Measurements from ENCODE around the gene SS18L1.

Gene SS18L1

DNA sequence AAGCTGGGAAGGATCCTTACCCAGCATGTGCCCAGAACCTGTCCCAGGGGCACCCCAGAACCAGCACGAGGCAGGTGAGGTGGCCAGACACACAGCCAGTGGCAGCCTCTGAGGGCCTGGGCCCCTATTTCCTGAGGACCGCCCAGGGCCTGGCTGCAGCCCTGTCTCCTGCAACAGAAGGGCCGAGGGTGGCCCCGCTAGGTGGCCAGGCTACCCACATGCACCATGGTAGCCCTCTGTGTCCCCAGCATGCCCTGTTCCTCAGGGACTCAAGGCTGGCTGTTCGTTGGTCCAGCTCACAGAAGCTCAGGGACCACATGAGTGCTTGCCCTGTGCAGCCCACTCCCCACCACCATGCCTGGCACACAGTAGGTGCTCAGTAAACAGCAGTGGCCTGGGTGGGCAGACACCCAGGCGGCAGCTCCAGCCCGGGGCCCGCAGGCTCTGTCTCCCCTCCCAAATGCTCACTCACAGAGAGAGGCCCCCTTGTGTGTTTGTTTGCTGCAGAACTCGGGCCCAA, 68.3 kb downstream of the SS18L1 start:
- TF ChIP-seq POLR2AphosphoS5 (IDR thresholded peaks at IDR 0.05; ENCODE audit: borderline replicate concordance, low read depth, low read length), result no peak
- TF ChIP-seq EZH2 (IDR thresholded peaks at IDR 0.05), result no peak
- TF ChIP-seq FOXP2 (optimal IDR thresholded peaks at IDR 0.05; ENCODE audit: control extremely low read depth, extremely low read length, insufficient read depth), result no peak
- H3K27ac ChIP-seq, result no peak overlapping the region
- no peak for DNase-seq (ENCODE audit: low read depth, low spot score)

DNA sequence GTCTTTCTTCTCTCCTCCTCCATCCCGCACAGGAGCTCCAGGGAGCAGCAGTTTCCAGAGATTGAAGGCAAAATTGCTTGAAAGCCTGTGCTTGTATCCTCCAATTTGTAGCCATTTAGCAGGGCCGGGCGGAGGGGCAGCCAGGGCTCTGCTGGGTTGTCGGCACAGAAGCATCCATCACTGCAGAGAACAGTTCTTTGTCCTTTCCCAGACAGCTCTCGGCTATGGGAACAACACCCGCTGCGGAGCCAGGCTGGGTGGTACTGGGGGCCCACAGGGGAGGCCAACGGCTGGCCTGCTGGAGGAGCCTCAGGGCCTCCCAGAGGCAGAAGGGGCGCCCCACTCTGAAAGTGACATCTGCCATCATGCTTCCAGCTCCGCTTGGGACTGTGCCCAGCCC, 68.7 kb downstream of the SS18L1 start:
- DNase-seq (ENCODE audit: low read depth, low spot score), result no peak
- TF ChIP-seq FOXP2 (optimal IDR thresholded peaks at IDR 0.05; ENCODE audit: control extremely low read depth, extremely low read length, insufficient read depth) (no peak), EZH2 (IDR thresholded peaks at IDR 0.05) (no peak), POLR2AphosphoS5 (IDR thresholded peaks at IDR 0.05; ENCODE audit: borderline replicate concordance, low read depth, low read length) (no peak)
- no peak overlapping the region for H3K9ac ChIP-seq (ENCODE audit: insufficient read length)

More for the DNA sequence above, 68.3 kb downstream of the SS18L1 start:
- H3K36me3 ChIP-seq (ENCODE audit: insufficient read depth, low read length), result no peaks in the 10 kb centered on the region
- H3K9ac ChIP-seq (ENCODE audit: insufficient read length), result no peak overlapping the region
- H3K4me3 ChIP-seq, result no peak overlapping the region
- H3K9me3 ChIP-seq (ENCODE audit: low read depth, low read length), result no peaks in the 10 kb centered on the region

DNA sequence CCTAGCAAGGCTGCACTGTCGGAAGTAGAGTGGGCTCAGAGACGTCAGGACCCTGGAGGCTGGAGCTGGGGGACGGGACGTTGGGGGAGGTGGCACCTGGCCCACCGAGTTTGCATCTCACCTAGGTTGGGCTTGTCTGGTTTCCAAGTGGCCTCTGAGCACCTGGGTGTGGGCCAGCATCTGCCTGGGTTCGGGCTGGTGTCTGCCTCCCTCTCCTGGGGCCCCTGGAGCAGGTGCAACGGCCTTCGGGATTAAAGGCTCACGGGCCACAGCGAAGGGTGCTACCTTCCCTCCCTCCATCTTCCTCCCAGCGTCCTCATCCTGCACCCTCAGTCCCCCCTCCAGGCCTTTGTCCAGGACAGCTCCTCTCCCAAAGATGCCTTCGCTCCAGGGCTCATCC, 70.5 kb downstream of the SS18L1 start:
- no peak overlapping the region for H3K4me3 ChIP-seq
- H3K36me3 ChIP-seq (ENCODE audit: insufficient read depth, low read length), result no peaks in the 10 kb centered on the region
- no peak for DNase-seq (ENCODE audit: low read depth, low spot score)

More for the DNA sequence above, 68.7 kb downstream of the SS18L1 start:
- Histone ChIP-seq H3K9me3 (ENCODE audit: low read depth, low read length) (no peaks in the 10 kb centered on the region), H3K4me3 (no peak overlapping the region), H3K27ac (no peak overlapping the region), H3K36me3 (ENCODE audit: insufficient read depth, low read length) (no peaks in the 10 kb centered on the region)

DNA sequence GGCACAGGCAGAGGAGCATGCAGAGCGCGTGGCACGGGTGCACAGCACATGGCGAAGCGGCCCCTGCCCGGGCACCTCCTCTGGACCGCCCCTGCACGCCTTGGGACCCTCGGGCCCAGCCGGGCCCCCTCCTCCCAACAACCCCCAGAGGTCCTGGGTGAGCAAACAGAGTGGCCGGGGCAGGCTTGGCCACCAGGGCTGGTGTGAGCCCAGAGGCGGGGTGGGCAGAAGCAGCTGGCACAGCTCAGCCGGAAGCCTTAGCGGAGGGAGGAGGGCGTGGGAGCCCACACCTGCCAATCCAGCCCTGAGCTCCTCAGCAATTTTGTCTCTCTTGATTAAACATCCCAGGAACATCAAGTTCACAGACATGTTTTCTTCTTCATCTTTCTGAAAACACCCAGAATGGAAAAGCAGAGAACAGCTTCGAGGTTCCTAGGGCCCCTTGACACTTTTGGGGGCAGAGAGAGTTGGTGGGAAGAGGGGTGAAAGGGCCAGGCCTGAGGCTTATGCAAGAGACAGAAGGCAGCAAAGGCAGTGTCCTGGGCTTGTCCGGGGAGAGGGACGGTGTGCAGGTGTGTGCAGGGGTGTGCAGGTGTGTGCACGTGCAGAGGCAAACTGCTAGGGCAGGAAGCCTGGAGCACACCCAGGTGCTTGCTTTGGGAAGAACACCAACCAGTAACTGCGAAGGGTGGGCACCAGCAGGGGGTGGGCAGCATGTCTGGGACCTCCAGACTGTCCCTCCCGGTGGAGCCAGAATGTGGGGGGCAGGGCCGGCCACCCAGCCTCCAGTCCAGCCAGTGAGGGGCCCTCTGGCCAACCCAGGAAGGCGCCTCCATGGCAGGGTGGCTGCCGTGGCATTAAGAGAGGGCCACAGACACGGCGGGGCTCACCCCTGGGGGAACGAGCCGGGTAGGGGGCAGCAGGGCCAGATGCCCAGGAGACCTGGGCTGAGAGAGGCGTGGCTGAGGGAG, 71.7 kb downstream of the SS18L1 start:
- H3K9ac ChIP-seq (ENCODE audit: insufficient read length), result no peak overlapping the region
- H3K36me3 ChIP-seq (ENCODE audit: insufficient read depth, low read length), result no peaks in the 10 kb centered on the region
- DNase-seq (ENCODE audit: low read depth, low spot score), result no peak
- TF ChIP-seq EZH2 (IDR thresholded peaks at IDR 0.05) (no peak), POLR2AphosphoS5 (IDR thresholded peaks at IDR 0.05; ENCODE audit: borderline replicate concordance, low read depth, low read length) (no peak), FOXP2 (optimal IDR thresholded peaks at IDR 0.05; ENCODE audit: control extremely low read depth, extremely low read length, insufficient read depth) (no peak)
- H3K4me3 ChIP-seq, result no peak overlapping the region
- H3K27ac ChIP-seq, result no peak overlapping the region
- H3K9me3 ChIP-seq (ENCODE audit: low read depth, low read length), result no peaks in the 10 kb centered on the region

More for the DNA sequence above, 70.5 kb downstream of the SS18L1 start:
- H3K9me3 ChIP-seq (ENCODE audit: low read depth, low read length), result no peaks in the 10 kb centered on the region
- H3K27ac ChIP-seq, result no peak overlapping the region
- no peak overlapping the region for H3K9ac ChIP-seq (ENCODE audit: insufficient read length)
- TF ChIP-seq POLR2AphosphoS5 (IDR thresholded peaks at IDR 0.05; ENCODE audit: borderline replicate concordance, low read depth, low read length) (no peak), EZH2 (IDR thresholded peaks at IDR 0.05) (no peak), FOXP2 (optimal IDR thresholded peaks at IDR 0.05; ENCODE audit: control extremely low read depth, extremely low read length, insufficient read depth) (no peak)

DNA sequence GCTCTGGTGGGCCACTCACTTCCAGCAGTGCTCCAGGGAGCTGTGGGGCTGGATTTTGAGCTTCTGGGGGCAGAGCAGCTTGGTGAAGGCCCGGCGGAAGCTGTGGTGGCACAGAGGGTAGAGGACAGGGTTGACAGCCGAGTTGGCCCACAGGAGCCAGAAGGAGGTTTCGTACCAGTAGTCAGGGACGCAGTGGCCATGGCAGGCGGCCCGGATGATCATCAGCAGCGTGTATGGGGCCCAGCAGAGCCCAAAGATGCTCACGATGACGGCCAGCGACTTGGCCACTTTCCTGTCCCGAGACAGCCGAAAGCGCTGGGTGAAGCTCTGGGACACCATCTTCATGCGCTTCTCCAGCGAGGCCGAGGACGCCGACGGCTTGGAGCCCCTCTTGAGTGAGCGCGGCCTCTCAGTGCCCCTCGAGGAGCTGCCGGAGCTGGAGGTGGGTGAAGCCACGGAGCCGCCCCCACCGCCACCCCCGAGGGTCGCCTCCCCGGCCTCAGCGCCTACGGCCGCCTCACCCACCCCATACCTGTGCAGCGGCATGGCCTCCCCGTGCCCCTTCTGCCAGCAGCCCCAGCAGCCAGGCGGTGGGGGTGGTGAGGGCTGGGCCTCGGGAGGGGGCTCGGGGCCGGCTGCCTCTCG, 72.5 kb downstream of the SS18L1 start:
- TF ChIP-seq EZH2 (IDR thresholded peaks at IDR 0.05) (no peak), FOXP2 (optimal IDR thresholded peaks at IDR 0.05; ENCODE audit: control extremely low read depth, extremely low read length, insufficient read depth) (no peak), POLR2AphosphoS5 (IDR thresholded peaks at IDR 0.05; ENCODE audit: borderline replicate concordance, low read depth, low read length) (no peak)
- H3K27ac ChIP-seq, result no peak overlapping the region
- no peak for DNase-seq (ENCODE audit: low read depth, low spot score)
- H3K36me3 ChIP-seq (ENCODE audit: insufficient read depth, low read length), result no peaks in the 10 kb centered on the region
- no peak overlapping the region for H3K9ac ChIP-seq (ENCODE audit: insufficient read length)
- H3K4me3 ChIP-seq, result no peak overlapping the region
- no peaks in the 10 kb centered on the region for H3K9me3 ChIP-seq (ENCODE audit: low read depth, low read length)

DNA sequence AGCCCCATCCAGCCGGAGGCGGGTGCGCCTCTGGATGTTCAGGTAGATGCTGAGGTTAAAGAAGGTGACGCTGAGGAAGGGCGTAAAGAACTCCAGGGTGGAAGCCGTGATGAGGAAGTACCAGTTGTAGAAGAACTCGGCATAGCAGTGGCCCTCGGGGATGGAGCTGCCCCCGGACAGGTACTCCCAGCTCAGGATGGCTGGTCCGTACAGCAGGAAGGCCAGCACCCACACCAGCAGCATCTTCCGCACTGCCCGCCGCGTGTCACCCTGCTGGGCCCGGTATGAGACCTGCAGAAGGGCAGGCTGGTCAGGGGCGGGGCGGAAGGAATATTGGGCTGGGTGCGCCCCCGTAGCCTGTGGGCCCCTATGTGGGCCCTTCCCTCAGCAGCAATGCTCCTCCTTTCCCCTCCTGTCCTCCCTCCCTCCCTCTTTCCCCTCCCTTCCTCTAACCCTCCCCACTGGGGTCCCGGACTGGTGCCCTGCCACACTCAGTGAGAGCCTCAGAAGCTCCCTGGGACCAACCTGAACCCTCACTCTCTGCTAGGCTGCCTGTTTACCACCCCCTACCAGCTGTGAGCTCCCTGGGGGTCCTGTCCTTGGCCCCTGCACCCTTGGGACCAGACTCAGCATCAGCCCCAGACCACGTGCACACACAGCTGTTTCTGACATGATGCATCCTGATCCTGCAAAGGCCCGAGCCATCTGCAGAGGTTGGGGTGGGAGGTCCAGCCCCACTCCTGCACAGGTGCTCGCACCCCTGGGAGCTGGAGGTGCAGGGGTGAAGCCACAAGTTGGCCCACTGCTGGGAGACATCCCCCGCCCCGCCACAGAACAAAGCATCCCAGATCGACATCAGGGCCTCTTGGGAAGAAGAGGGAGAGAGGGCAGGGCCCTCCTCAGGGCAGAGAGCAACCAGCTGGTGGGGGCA, 73.3 kb downstream of the SS18L1 start:
- DNase-seq (ENCODE audit: low read depth, low spot score), result no peak
- TF ChIP-seq POLR2AphosphoS5 (IDR thresholded peaks at IDR 0.05; ENCODE audit: borderline replicate concordance, low read depth, low read length) (no peak), EZH2 (IDR thresholded peaks at IDR 0.05) (no peak), FOXP2 (optimal IDR thresholded peaks at IDR 0.05; ENCODE audit: control extremely low read depth, extremely low read length, insufficient read depth) (no peak)
- H3K4me3 ChIP-seq, result no peak overlapping the region
- H3K27ac ChIP-seq, result no peak overlapping the region
- H3K36me3 ChIP-seq (ENCODE audit: insufficient read depth, low read length), result no peaks in the 10 kb centered on the region
- no peaks in the 10 kb centered on the region for H3K9me3 ChIP-seq (ENCODE audit: low read depth, low read length)
- no peak overlapping the region for H3K9ac ChIP-seq (ENCODE audit: insufficient read length)

DNA sequence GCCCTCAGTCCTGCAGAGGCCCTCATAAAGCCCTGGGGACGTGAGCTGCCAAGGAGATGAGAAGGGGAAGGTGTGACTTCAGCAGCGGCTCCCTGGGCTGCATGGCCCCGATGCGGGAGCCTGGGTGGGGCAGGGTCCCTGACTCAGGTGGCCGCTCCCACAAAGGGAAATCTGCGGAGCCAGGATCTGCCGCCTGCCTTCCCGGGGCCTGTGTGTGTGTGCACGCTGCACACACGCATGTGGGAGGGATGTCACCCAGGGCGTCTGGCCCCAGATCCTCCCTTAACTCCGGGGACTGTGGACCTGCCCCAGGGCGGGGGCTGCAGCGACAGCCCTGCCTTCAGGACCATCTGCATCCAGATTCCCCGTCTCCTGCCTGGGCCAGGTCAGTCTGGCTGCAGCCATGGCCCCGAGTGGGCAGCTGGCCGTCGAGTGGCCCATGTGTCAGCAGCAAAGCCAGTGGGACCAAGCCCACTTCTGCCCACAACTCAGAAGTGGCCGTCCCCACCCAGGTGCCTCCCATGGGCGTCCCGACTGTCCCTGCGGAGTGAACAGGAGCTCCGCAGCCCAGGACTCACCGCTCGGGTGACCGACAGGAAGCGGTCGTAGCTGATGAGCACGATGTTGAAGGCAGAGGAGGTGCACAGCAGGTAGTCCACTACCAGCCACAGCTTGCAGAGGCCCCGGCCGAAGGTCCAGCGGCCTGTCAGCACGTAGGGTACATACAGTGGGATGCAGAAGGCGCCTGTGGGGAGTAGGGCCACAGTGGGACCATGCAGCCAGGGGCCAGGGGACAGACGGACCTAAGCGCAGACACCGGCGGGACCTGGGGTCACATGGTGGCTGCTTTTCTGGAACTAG, 74.6 kb downstream of the SS18L1 start:
- no peak overlapping the region for H3K4me3 ChIP-seq
- TF ChIP-seq POLR2AphosphoS5 (IDR thresholded peaks at IDR 0.05; ENCODE audit: borderline replicate concordance, low read depth, low read length) (no peak), EZH2 (IDR thresholded peaks at IDR 0.05) (no peak), FOXP2 (optimal IDR thresholded peaks at IDR 0.05; ENCODE audit: control extremely low read depth, extremely low read length, insufficient read depth) (no peak)
- no peaks in the 10 kb centered on the region for H3K9me3 ChIP-seq (ENCODE audit: low read depth, low read length)
- H3K36me3 ChIP-seq (ENCODE audit: insufficient read depth, low read length), result no peaks in the 10 kb centered on the region
- no peak overlapping the region for H3K27ac ChIP-seq
- no peak overlapping the region for H3K9ac ChIP-seq (ENCODE audit: insufficient read length)
- DNase-seq (ENCODE audit: low read depth, low spot score), result no peak

Measured in SK-N-MC (cell line).